H1 (cell line): Measurements from ENCODE around the gene OR4A15. TPM values are rescaled to one million over a fixed set of nuclear protein-coding genes. Genes with fewer than 3 reads are reported as not detected.

Experiments
- BRCA1 ChIP-seq: IDR thresholded peaks from 2 replicates; pipeline ENCODE4 v1.6.1; 2012; ENCODE audit warnings: low read depth, low read length, improper control_type of control experiment
- CHD1 ChIP-seq: IDR thresholded peaks from 2 replicates; pipeline ENCODE4 v1.6.1; 2012; ENCODE audit warnings: low read depth, low read length, improper control_type of control experiment
- HDAC2 ChIP-seq, 2 experiments: fragments of 300-600 bp in 1 of 2; sonication (generic) in 1 of 2; IDR thresholded peaks; 2 replicates each; pipeline ENCODE4 v1.6.1; 2011 to 2012; ENCODE audit warnings: low read depth in 2 of 2, low read length in 2 of 2, mild to moderate bottlenecking in 2 of 2, moderate library complexity in 2 of 2, borderline replicate concordance in 1 of 2, inconsistent platforms in 1 of 2
- SP2 ChIP-seq: IDR thresholded peaks from 2 replicates; pipeline ENCODE4 v1.6.1; 2012; ENCODE audit warnings: mild to moderate bottlenecking, low read length, inconsistent platforms
- YY1 ChIP-seq: IDR thresholded peaks from 2 replicates; pipeline ENCODE4 v1.6.1; 2011; ENCODE audit warnings: low read depth, mild to moderate bottlenecking, low read length
- polyA plus RNA-seq, 7 experiments: library from polyadenylated mRNA; depleted of rRNA in 3 of 7; stranded (reverse) in 5 of 7; unstranded in 2 of 7; fragments of >200 nt in 5 of 7; fragments of 200-250 nt in 2 of 7; gene quantifications; 1 replicate in 5 of 7; 2 replicates in 1 of 7; 4 replicates in 1 of 7; pipeline versions ENCODE4 v1.2.1 to v1.2.3, GENCODE V29; 2011 to 2013; ENCODE audit warnings: missing spikeins in 2 of 7, mixed read lengths in 2 of 7
- total RNA-seq: library from RNA; stranded (reverse); fragmentation: NEBNext Ultra II Directional; extraction: Animal tissue kit (Norgen Biotek cat#: 25700); gene quantifications from 2 replicates; pipeline ENCODE4 v1.2.1, GENCODE V29; 2021
- TF ChIP-seq, protein P1 (sequence below): fragments of 300-600 bp; sonication (generic); IDR thresholded peaks from 2 replicates; pipeline ENCODE4 v1.7.1; 2012; ENCODE audit warnings: low read length, moderate library complexity, mild to moderate bottlenecking, inconsistent platforms; ENCODE audit not compliant: insufficient replicate concordance

The OR4A15 gene
- total and polyA plus RNA-seq, 2 of the 8 experiments (the other 6 are each of a cell fraction or from before 2014, with no cell fraction given) = not detected

DNA sequence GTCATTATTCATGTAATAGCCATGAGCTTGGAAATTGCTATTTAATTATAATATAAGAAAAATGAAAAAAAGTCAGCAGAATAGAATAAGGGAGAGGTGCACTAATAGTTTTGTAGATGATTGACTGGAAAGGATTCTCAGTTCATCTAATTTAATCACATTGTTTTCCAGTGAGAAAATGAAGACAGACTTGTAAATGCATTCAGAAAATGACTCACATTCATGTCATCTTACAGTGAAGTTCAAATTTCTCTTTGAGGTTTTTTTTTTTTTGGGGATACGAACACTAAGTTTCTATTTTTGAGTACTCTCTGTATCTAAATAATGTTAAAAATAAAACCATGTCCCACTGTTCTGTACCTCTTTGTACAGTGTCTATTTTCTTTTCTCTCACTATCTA is 43.3 kb upstream of the OR4A15 start (continued):
- TF ChIP-seq, protein P1, sequence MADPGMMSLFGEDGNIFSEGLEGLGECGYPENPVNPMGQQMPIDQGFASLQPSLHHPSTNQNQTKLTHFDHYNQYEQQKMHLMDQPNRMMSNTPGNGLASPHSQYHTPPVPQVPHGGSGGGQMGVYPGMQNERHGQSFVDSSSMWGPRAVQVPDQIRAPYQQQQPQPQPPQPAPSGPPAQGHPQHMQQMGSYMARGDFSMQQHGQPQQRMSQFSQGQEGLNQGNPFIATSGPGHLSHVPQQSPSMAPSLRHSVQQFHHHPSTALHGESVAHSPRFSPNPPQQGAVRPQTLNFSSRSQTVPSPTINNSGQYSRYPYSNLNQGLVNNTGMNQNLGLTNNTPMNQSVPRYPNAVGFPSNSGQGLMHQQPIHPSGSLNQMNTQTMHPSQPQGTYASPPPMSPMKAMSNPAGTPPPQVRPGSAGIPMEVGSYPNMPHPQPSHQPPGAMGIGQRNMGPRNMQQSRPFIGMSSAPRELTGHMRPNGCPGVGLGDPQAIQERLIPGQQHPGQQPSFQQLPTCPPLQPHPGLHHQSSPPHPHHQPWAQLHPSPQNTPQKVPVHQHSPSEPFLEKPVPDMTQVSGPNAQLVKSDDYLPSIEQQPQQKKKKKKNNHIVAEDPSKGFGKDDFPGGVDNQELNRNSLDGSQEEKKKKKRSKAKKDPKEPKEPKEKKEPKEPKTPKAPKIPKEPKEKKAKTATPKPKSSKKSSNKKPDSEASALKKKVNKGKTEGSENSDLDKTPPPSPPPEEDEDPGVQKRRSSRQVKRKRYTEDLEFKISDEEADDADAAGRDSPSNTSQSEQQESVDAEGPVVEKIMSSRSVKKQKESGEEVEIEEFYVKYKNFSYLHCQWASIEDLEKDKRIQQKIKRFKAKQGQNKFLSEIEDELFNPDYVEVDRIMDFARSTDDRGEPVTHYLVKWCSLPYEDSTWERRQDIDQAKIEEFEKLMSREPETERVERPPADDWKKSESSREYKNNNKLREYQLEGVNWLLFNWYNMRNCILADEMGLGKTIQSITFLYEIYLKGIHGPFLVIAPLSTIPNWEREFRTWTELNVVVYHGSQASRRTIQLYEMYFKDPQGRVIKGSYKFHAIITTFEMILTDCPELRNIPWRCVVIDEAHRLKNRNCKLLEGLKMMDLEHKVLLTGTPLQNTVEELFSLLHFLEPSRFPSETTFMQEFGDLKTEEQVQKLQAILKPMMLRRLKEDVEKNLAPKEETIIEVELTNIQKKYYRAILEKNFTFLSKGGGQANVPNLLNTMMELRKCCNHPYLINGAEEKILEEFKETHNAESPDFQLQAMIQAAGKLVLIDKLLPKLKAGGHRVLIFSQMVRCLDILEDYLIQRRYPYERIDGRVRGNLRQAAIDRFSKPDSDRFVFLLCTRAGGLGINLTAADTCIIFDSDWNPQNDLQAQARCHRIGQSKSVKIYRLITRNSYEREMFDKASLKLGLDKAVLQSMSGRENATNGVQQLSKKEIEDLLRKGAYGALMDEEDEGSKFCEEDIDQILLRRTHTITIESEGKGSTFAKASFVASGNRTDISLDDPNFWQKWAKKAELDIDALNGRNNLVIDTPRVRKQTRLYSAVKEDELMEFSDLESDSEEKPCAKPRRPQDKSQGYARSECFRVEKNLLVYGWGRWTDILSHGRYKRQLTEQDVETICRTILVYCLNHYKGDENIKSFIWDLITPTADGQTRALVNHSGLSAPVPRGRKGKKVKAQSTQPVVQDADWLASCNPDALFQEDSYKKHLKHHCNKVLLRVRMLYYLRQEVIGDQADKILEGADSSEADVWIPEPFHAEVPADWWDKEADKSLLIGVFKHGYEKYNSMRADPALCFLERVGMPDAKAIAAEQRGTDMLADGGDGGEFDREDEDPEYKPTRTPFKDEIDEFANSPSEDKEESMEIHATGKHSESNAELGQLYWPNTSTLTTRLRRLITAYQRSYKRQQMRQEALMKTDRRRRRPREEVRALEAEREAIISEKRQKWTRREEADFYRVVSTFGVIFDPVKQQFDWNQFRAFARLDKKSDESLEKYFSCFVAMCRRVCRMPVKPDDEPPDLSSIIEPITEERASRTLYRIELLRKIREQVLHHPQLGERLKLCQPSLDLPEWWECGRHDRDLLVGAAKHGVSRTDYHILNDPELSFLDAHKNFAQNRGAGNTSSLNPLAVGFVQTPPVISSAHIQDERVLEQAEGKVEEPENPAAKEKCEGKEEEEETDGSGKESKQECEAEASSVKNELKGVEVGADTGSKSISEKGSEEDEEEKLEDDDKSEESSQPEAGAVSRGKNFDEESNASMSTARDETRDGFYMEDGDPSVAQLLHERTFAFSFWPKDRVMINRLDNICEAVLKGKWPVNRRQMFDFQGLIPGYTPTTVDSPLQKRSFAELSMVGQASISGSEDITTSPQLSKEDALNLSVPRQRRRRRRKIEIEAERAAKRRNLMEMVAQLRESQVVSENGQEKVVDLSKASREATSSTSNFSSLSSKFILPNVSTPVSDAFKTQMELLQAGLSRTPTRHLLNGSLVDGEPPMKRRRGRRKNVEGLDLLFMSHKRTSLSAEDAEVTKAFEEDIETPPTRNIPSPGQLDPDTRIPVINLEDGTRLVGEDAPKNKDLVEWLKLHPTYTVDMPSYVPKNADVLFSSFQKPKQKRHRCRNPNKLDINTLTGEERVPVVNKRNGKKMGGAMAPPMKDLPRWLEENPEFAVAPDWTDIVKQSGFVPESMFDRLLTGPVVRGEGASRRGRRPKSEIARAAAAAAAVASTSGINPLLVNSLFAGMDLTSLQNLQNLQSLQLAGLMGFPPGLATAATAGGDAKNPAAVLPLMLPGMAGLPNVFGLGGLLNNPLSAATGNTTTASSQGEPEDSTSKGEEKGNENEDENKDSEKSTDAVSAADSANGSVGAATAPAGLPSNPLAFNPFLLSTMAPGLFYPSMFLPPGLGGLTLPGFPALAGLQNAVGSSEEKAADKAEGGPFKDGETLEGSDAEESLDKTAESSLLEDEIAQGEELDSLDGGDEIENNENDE = no peak
- TF ChIP-seq CHD1 = no peak
- TF ChIP-seq YY1 = no peak
- TF ChIP-seq HDAC2 (IDR thresholded peaks at IDR 0.05; ENCODE audit: borderline replicate concordance in 1 of 2, low read depth in 2 of 2, low read length in 2 of 2) = no peak
- TF ChIP-seq SP2 = no peak
- no peak for TF ChIP-seq BRCA1
